Peyer's patch (tissue), 4 donors: ENCODE data around the gene TCF7L1.

Source experiments
- CTCF ChIP-seq, 6 experiments: fragments of 450-650 bp in 4 of 6; fragments of 200-600 bp in 2 of 6; sonication (generic) in 1 of 6; IDR thresholded peaks; one replicate each; pipeline ENCODE4 v1.5.1; 2017 to 2019; ENCODE audit warnings: antibody characterized with exemption in 6 of 6, mild to moderate bottlenecking in 3 of 6, moderate library complexity in 1 of 6
- POLR2A ChIP-seq, 2 donors: fragments of 450-650 bp; IDR thresholded peaks; one replicate each; pipeline ENCODE4 v1.5.1; 2017; ENCODE audit warnings: antibody characterized with exemption in 2 of 2, mild to moderate bottlenecking in 2 of 2, moderate library complexity in 2 of 2

- TF ChIP-seq CTCF (IDR thresholded peaks at IDR 0.05) (no peak), POLR2A (IDR thresholded peaks at IDR 0.05) (no peak)
These were observed 154.5 kb downstream of the TCF7L1 start for GRCh38 chr2:85287721-85288120.
